Effector memory CD4-positive, alpha-beta T cell (primary cell): Measurements from ENCODE around the gene MELTF.
"Not testable (repeated sequence)": the region's sequence is repeated elsewhere in the genome, so short reads cannot be mapped to it uniquely, and the experiment has no call there.

Source experiments
- DNase-seq, 3 donors: peaks; one replicate each; pipeline ENCODE4 v3.0.0-alpha.2; 2020
- H3K27ac ChIP-seq: 2 replicates; pipeline ENCODE4 v1.7.0; 2013; ENCODE audit warnings: mild to moderate bottlenecking, low read length, moderate library complexity; ENCODE audit not compliant: insufficient read depth, poor library complexity, severe bottlenecking
- H3K27me3 ChIP-seq: replicated peaks from 2 replicates; pipeline ENCODE4 v1.7.0; 2013; ENCODE audit warnings: mild to moderate bottlenecking, low read length; ENCODE audit not compliant: insufficient read depth, control insufficient read depth, poor library complexity, severe bottlenecking
- H3K36me3 ChIP-seq: 2 replicates; pipeline ENCODE4 v1.7.0; 2013; ENCODE audit warnings: mild to moderate bottlenecking, low read length, moderate library complexity; ENCODE audit not compliant: control insufficient read depth, insufficient read depth
- H3K4me1 ChIP-seq: 2 replicates; pipeline ENCODE4 v1.7.0; 2013; ENCODE audit warnings: low read length, mild to moderate bottlenecking; ENCODE audit not compliant: control insufficient read depth, insufficient read depth, poor library complexity, severe bottlenecking
- H3K4me3 ChIP-seq: 2 replicates; pipeline ENCODE4 v1.7.0; 2013; ENCODE audit warnings: low read length, low read depth, mild to moderate bottlenecking; ENCODE audit not compliant: insufficient read depth, poor library complexity, severe bottlenecking
- H3K9me3 ChIP-seq: 2 replicates; pipeline ENCODE4 v1.7.0; 2013; ENCODE audit warnings: mild to moderate bottlenecking, low read length, moderate library complexity; ENCODE audit not compliant: control insufficient read depth

Gene MELTF

DNA sequence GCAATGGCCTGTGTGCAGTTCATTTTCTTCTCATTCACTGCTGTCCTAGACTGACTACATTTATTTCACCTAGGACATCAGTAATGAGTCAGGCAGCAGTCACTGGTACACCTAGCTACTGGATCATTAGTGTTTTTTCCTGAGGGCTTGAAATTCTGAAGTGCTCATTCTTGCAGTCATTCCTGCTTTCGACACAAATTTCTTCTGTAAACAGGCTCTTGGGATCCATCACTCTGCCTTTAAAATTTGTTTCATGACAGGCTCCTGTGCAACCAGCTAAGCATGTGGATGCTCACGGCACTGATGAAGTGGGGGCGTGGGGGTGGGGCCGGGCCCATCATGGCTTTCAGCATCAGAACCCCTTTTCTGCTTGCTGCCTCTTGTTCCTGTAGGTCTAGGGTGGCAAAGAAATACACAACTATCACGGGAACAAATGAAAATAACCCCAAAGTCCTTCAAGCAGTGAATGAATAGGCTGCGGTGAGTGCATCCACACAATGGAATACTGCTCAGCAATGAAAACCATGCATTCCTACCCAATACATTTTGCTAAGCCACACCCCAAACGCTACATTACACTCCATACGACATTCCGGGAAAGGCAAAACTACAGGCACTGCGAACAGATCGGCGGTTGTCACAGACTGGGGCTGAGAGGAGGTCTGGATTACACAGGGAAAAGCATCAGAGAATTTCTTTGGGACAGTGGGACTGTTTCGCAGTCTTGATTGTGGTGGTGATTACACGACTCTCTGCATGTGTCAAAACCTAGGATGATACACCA, 9.3 kb upstream of the MELTF start:
- Histone ChIP-seq H3K36me3 (no peaks in the 10 kb centered on the region), H3K4me3 (no peak overlapping the region), H3K27me3 (no peaks in the 10 kb centered on the region), H3K4me1 (no peaks in the 10 kb centered on the region), H3K27ac (no peak overlapping the region), H3K9me3 (no peaks in the 10 kb centered on the region)
- DNase-seq, result no peak

DNA sequence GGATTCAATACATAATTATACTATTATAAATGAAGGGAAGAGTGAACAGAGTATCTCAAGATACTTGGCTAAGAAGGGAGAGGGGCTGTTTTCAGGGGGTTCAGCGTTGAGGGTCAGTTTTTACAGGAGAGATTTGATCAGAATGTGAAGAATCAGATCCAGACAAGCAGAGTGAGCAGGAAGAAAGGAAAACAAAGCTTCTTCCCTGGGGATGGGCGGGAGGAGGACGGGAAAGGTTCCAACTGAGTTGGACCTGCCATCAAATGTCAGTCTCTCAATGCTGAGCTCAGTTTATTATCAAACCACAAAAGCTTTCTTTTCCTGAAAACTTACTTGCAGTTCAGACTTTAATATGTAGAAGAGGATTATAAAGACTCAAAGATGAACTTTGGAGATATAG, 6.0 kb upstream of the MELTF start:
- Histone ChIP-seq H3K27ac (no peak overlapping the region), H3K36me3 (no peaks in the 10 kb centered on the region), H3K9me3 (no peaks in the 10 kb centered on the region), H3K27me3 (no peaks in the 10 kb centered on the region), H3K4me3 (no peak overlapping the region), H3K4me1 (no peaks in the 10 kb centered on the region)
- no peak for DNase-seq

DNA sequence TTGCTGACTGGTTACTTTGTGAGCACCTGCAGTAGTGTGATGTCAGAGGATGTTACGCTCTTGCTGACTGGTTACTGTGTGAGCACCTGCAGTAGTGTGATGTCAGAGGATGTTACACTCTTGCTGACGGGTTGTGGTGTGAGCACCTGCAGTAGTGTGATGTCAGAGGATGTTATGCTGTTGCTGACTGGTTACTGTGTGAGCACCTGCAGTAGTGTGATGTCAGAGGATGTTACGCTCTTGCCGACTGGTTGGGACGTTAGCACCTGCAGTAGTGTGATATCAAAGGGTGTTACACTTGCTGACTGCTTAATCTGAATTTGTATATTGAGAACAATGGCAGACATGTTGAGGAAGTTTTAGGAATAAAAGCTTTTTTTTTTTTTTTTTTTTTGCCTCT, 5.2 kb upstream of the MELTF start:
- H3K4me3 ChIP-seq, DNase-seq: not testable (repeated sequence)

DNA sequence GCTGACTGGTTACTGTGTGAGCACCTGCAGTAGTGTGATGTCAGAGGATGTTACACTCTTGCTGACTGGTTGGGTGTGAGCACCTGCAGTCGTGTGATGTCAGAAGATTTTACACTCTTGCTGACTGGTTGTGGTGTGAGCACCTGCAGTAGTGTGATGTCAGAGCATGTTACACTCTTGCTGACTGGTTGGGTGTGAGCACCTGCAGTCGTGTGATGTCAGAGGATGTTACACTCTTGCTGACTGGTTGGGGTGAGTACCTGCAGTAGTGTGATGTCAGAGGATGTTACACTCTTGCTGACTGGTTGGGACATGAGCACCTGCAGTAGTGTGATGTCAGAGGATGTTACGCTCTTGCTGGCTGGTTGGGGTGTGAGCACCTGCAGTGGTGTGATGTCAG, 4.1 kb upstream of the MELTF start:
- H3K36me3 ChIP-seq, H3K4me3 ChIP-seq, H3K9me3 ChIP-seq, H3K27ac ChIP-seq, H3K27me3 ChIP-seq, DNase-seq: not testable (repeated sequence)
- peaks cover 11% of the 10 kb centered on the region for H3K4me1 ChIP-seq

More for the DNA sequence above, 5.2 kb upstream of the MELTF start:
- not testable (repeated sequence) for H3K27ac ChIP-seq, H3K27me3 ChIP-seq, H3K9me3 ChIP-seq, H3K4me1 ChIP-seq, H3K36me3 ChIP-seq

DNA sequence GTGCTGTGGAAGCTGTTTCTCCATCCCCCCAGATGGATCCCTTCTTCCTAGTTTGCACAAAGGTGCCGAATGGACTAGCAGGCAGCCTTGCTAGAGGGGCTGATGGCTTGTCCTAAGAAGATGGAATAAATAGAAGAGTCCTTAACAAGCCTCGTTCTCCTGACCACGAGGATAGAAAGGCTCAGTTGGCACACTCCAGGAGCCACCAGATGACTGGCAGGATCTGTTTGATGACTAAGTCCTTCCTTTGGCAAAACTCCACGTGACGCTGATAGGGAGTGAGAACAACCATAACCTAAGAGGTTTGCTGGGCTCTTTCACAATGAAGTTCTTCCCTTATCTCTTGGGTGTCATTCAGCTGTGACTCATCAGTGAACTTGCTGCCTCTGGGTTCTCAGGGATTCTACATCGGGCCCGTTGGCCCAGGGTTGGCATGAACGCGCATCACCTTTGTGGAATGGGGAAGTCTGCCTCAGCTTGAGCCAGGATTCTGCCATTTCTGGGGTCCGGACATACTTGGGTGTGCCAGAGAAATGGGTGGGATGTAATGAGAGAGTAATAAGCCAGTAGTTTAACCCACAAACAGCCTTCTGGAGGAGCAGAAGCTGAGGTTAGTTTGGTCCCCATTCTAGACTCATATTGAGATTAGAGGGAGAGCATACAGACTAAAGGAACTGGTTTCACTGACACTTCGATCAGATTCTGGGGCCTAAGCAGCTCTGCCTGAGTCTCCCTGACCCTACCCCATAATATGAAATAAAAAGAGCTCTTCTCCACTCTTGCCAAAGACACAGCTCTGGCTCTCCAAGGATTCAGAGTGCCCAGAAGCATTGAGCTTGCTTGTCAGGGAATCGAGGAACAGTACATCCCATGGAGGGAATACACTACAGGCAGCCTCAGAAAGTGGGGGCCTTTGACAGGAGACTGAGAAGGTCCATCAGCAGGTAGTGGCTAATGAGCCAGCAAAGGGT, 2.0 kb upstream of the MELTF start:
- H3K4me3 ChIP-seq, result no peak overlapping the region
- no peak for DNase-seq

DNA sequence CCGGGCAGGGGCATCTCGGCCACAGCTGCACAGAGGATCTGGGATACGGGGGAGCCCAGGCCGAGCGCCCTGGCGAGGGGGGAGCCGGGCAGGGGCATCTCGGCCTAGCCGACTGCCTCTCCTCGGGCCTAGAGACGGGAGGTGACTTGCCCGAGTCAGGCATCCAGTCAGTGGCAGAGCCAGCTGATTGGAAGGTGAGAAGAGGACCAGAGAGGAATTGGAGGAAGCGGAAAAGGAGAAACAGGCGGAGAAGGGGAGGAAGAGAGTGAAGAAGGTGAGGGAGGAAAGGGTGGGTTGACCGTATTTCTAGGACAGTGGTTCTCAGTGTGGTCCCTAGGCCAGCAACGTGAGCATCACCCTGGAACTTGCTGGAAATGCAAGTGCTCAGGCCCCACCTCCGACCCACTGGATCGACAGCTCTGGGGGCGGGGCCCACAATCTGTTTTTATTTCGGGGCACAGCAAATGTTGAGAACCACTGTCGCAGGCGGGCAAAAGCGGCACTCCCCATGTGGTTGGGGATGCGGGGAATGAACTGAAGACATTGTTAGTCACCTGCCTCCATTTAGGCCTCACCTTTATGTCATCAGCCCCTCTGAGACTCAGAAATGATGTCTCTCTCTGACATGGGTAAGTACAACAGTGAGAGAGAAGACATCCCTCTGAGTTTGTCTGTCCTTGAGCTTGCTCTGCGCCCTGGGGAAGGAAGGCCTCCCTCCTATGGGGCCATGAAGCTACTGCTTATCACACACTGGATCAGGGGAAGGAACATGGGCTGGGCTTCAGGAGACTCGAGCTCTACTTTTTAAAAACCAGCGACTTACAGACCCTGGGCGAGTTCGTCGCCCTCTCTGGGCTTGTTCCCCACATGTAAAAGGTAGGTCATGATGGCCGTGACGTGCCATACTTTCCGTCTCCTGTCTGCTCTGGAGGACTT, 1.0 kb upstream of the MELTF start:
- no peaks in the 10 kb centered on the region for H3K9me3 ChIP-seq
- H3K36me3 ChIP-seq, result no peaks in the 10 kb centered on the region
- no peak overlapping the region for H3K27ac ChIP-seq
- no peaks in the 10 kb centered on the region for H3K27me3 ChIP-seq
- no peak for DNase-seq
- peaks cover 15% of the 10 kb centered on the region for H3K4me1 ChIP-seq
- no peak overlapping the region for H3K4me3 ChIP-seq

More for the DNA sequence above, 2.0 kb upstream of the MELTF start:
- H3K4me1 ChIP-seq, result peaks cover 15% of the 10 kb centered on the region
- no peaks in the 10 kb centered on the region for H3K9me3 ChIP-seq
- H3K36me3 ChIP-seq, result no peaks in the 10 kb centered on the region
- no peak overlapping the region for H3K27ac ChIP-seq
- no peaks in the 10 kb centered on the region for H3K27me3 ChIP-seq

DNA sequence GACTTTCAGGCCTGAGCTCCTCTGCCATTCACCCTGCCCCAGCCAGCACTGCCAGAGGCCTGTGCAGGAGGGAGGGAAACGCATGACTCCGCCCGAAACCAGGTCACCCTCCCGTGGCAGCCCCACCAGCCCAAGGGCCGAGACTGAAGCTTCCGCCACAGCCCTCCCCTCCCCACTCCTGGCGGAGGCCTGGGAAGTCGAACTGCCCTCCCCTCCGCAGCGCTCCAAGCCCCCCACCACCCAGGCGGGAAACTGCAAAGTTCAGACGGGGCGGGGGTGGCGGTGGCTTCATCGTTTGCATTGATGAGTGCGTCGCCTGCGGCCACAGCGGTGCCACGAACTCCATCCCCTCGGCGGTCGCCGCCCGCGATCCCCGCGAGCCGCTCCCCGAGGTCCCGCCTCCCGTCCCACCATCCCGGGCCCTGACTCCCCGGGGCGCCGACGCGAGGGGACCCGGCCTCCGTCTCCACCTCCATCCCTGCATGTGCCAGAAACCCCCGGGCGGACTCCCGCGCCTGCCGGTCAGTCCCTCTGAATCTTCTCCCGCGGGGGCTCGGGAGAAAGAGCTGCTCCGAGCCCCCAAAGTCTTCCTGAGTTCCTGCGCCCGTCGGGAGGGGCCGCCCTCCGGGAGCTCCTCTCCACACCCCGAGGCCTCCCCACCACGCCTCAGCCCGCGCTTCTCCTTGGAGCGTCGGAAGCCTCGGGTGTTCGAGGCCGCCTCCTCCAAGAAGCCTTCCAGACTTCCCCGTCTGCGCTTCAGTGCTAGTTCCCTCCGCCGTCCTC, 698 bp downstream of the MELTF start:
- Histone ChIP-seq H3K9me3 (no peaks in the 10 kb centered on the region), H3K4me3 (peak overlapping the region; percentile 66), H3K4me1 (peaks cover 15% of the 10 kb centered on the region), H3K27me3 (no peaks in the 10 kb centered on the region), H3K27ac (no peak overlapping the region), H3K36me3 (no peaks in the 10 kb centered on the region)
- no peak for DNase-seq

DNA sequence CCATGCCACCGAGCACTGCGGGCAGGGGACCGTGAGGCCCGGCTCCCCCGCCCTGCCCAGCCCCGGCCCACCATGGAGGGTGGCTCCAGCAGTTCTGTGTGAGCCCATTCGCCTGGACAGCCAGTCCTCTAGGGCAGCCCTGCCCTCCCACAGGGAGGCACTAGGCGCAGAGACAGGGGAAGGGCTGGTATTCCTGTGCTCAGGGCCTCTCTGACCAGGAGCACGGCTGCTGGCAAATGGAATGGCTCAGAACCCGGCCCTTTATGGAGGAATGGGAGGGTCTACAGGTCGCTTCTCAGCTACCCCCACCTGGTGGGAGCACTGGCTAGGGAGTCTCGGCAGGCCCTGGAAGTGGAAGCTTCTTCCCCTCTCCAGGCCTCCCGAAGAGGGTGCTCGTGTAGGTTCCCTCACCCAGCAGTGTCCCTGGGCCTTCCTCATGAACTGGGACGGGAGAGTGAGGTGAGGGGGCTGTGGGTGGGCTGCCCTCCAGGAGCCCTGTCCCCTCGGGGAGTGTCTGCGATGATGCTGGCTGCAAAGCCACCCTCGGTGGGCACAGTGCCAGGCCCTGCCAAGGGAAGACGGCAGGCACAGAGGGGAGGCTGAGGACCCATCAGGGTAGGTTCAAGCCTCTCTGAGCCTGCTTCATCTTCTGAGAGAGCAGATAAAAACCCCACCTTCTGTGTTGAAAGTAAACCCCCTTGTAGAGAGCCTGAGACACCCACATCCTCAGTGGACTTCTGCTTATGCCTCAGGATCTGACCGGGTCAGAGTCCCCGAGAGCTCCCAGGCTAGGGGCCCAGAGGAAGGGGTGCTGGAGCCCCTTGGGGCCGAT, 1.5 kb downstream of the MELTF start:
- no peak overlapping the region for H3K27ac ChIP-seq

More for the DNA sequence above, 1.5 kb downstream of the MELTF start:
- Histone ChIP-seq H3K27me3 (no peaks in the 10 kb centered on the region), H3K4me3 (peak overlapping the region; percentile 66), H3K9me3 (no peaks in the 10 kb centered on the region), H3K36me3 (no peaks in the 10 kb centered on the region), H3K4me1 (peaks cover 15% of the 10 kb centered on the region)
- no peak for DNase-seq
